Measurements from ENCODE around the gene RASA3.

RASA3 gene

DNA sequence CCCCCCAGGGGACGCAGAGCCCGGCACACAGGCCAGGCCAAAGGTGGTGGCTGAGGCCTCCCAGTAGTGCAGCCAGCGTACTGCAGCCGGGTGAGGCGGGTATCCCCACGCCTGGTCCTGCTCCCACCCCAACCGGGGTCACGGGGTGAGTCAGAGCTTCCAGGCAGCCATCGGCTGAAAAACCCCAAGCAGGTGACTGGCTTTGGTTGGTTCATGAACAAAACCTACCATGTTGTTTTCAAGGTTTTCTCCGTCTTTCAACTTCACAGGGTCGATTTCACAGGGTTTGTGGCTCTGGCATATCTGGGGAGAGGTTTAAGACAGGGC is 116.5 kb downstream of the RASA3 start:
- FAIRE-seq (no peak), DNase-seq (ENCODE audit: insufficient read length, low spot score) (no peak)
- no peak for TF ChIP-seq CTCF (IDR thresholded peaks at IDR 0.05; ENCODE audit: insufficient read depth, missing control alignments)

DNA sequence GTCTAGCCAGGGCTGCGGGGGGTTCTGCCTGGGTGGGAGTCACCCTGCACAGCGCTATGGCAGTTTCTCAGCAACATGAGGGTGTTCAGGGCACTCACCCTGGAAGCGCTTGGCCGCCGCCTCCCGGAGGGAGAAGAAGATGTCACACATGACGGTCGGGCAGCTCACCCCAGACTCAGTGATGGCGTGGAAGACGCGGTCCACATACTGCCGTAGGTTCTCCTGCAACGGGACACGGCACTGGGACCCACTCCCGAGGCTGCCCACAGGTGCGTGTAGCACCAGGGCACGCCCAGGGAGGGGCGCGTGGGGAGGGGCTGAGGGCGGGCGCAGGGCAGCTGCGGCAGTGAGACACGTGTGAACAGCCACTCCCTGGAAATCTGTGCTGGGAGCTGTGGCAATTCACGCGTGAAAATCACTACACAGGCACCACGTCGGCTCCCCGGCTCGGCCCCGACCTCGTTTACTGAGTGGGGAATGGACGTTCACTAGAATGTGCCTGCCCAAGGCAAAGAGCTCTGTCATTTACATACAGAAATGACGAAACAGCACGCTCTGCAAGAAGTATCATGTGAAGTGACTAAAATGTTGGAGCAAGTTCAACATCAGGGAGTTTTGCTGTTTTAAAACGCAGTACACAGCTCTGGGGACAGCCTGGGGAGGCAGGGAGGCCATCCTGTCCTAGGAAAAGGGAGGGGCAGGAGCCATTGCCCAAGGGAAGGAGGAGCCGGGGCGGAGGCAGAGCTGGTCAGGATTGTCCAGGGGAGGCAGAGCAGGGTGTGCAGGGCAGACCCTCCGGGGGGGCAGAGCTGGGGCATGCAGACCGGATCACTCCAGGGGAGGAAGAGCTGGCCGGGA is 117.1 kb downstream of the RASA3 start:
- no peak for FAIRE-seq

GRCh38 chr13:114013952-114014629 is 118.3 kb downstream of the RASA3 start:
- FAIRE-seq (no peak), DNase-seq (ENCODE audit: insufficient read length, low spot score) (no peak)
- TF ChIP-seq CTCF (IDR thresholded peaks at IDR 0.05; ENCODE audit: insufficient read depth, missing control alignments): no peak

More for the DNA sequence above, 117.1 kb downstream of the RASA3 start:
- no peak for TF ChIP-seq CTCF (IDR thresholded peaks at IDR 0.05; ENCODE audit: insufficient read depth, missing control alignments)
- DNase-seq (ENCODE audit: insufficient read length, low spot score): no peak

DNA sequence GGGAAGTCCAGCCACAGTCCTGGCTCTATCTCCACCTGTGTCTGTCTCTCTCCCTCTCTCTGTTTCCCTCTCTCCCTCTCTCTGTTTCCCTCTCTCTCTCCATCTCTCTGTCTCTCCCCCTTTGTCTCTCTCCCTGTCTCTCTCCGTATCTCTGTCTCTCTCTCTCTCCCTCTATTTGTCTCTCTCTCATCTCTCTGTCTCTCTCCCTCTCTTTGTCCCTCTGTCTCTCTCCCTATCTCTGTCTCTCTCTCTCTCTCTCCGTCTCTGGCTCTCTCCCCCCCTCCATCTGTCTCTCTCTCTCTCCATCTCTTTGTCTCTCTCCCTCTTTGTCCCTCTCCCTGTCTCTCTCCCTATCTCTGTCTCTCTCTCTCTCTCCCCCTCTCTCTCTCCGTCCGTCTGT is 119.1 kb downstream of the RASA3 start:
- no peak for TF ChIP-seq CTCF (IDR thresholded peaks at IDR 0.05; ENCODE audit: insufficient read depth, missing control alignments)
- FAIRE-seq: no peak
- no peak for DNase-seq (ENCODE audit: insufficient read length, low spot score)

- TF ChIP-seq CTCF (IDR thresholded peaks at IDR 0.05; ENCODE audit: insufficient read depth, missing control alignments): no peak
- FAIRE-seq (no peak), DNase-seq (ENCODE audit: insufficient read length, low spot score) (no peak)
These were observed 119.5 kb downstream of the RASA3 start for GRCh38 chr13:114012921-114013320.

DNA sequence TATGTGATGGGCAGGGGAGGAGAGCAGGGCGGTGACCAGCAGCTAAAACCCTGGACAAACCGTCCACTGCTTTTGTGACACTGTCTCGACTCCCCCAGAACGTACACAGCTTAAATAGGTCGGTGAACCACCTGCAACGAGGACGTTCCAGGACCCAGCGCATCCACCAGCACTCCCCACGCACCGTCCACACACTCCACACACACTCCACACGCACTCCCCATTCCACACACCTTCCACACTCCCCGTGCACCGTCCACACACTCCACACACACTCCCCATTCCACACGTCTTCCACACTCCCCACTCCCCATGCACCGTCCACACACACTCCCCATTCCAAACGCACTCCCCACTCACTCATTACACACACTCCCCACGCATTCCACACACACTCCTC is 120.3 kb downstream of the RASA3 start:
- TF ChIP-seq CTCF (IDR thresholded peaks at IDR 0.05; ENCODE audit: insufficient read depth, missing control alignments): no peak
- FAIRE-seq: no peak
- no peak for DNase-seq (ENCODE audit: insufficient read length, low spot score)

- TF ChIP-seq CTCF (IDR thresholded peaks at IDR 0.05; ENCODE audit: insufficient read depth, missing control alignments): no peak
- no peak for DNase-seq (ENCODE audit: insufficient read length, low spot score)
- no peak for FAIRE-seq
These were observed 121.2 kb downstream of the RASA3 start for GRCh38 chr13:114011226-114011625.
